Hematopoietic multipotent progenitor cell treated with erythropoietin and hydrocortisone succinate and interleukin-3 and kit ligand, for 17 days (in vitro differentiated cells): ENCODE measurements around the gene ZCCHC2.

Source experiments
- DNase-seq: peaks from one replicate; pipeline ENCODE4 v3.0.0-alpha.2; 2015; ENCODE audit warnings: low spot score

Gene ZCCHC2

GRCh38 chr18:62610351-62610700 is 87.5 kb downstream of the ZCCHC2 start:
- no peak for DNase-seq

- no peak for DNase-seq
Observed at GRCh38 chr18:62610701-62611411, 88.0 kb downstream of the ZCCHC2 start.

- no peak for DNase-seq
Observed at GRCh38 chr18:62611453-62612288, 88.8 kb downstream of the ZCCHC2 start.

GRCh38 chr18:62612289-62612645 is 89.4 kb downstream of the ZCCHC2 start:
- no peak for DNase-seq

GRCh38 chr18:62612776-62613175 is 90.0 kb downstream of the ZCCHC2 start:
- no peak for DNase-seq

GRCh38 chr18:62614494-62614893 is 91.7 kb downstream of the ZCCHC2 start:
- no peak for DNase-seq

GRCh38 chr18:62616331-62616805 is 93.5 kb downstream of the ZCCHC2 start:
- no peak for DNase-seq

- no peak for DNase-seq
Observed at GRCh38 chr18:62617793-62618591, 95.2 kb downstream of the ZCCHC2 start.

- no peak for DNase-seq
Observed at GRCh38 chr18:62618735-62619134, 95.9 kb downstream of the ZCCHC2 start.

- no peak for DNase-seq
Observed at GRCh38 chr18:62621546-62621945, 98.7 kb downstream of the ZCCHC2 start.

- no peak for DNase-seq
Observed at GRCh38 chr18:62625019-62625418, 102.2 kb downstream of the ZCCHC2 start.
